Neural progenitor cell (in vitro differentiated cells): ENCODE measurements around the gene SLC16A6.

Experiments
- CTCF ChIP-seq: fragments of 200-600 bp; sonication (generic); IDR thresholded peaks from 2 replicates; pipeline ENCODE4 v1.5.1; 2017; ENCODE audit warnings: antibody characterized with exemption, mild to moderate bottlenecking
- EZH2 ChIP-seq: fragments of 200-600 bp; sonication (generic); IDR thresholded peaks from 2 replicates; pipeline ENCODE4 v1.6.1; 2017; ENCODE audit warnings: antibody characterized with exemption, mild to moderate bottlenecking, moderate library complexity

DNA sequence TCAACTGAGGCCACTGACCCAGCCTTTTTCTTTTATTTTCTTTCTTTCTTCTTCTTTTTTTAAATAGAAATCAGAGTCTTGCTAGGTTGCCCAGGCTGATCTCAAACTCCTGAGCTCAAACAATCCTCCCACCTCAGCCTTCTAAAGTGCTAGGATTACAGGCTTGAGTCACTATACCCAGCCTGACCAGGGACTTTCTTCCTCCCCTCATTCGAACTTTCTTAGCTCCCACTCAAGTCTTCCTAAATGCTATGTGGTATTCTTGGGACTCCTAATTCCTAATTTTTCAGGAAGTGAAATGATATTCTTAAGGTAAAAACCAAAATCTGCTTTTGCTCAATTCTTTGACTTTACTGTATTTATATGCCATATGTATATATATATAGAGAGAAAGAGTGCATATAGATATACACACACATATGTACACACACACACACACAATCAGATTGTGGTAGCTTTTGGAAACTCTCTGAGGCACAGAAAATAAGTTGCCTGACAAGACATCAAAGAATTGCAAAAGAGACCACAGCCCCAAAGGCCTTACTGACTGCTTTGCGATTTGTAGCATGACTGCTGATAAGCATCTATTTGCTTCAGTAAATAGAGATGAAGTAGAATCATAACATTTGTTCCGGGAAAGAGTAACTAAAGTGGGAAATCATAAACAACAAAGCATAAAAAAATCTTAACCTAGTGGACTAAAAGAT is 52.6 kb downstream of the SLC16A6 start:
- TF ChIP-seq CTCF, result no peak
- TF ChIP-seq EZH2, result no peak
